IMR-90 (cell line): ENCODE results near the gene SPTLC1. TPM values are rescaled to one million over a fixed set of nuclear protein-coding genes. Genes with fewer than 3 reads are reported as not detected.

Source experiments
- ATAC-seq: fragments of 200-7000 bp; cut with Tn5 transposase; 2 replicates; pipeline ENCODE4 v1.9.1; 2020; ENCODE audit warnings: low read depth, mild to moderate bottlenecking, moderate library complexity
- BruUV-seq: library from RNA; stranded (reverse); fragments of 400-500 nt; replicated peaks from 2 replicates; lab custom pipeline; 2021; lab: Mats Ljungman, UMichigan
- CTCF ChIA-PET: fragments of 300-600 bp; formaldehyde crosslinking; extraction: SDS; loops from one replicate; lab custom pipeline; 2021; ENCODE audit warnings: antibody characterized with exemption; lab: Yijun Ruan, JAX
- POLR2A ChIA-PET: fragments of 300-600 bp; sonication (Branson Sonifier 250); formaldehyde crosslinking; loops from one replicate; lab custom pipeline; 2022; ENCODE audit warnings: antibody characterized with exemption; ENCODE audit not compliant: unreplicated experiment; lab: Charles Lee
- DNase-seq: peaks from one replicate; pipeline ENCODE4 v3.0.0; 2013
- H2AFZ ChIP-seq: replicated peaks from 2 replicates; pipeline ENCODE3; 2013; ENCODE audit warnings: low read length, mild to moderate bottlenecking; ENCODE audit not compliant: poor library complexity
- H2AK5ac ChIP-seq: 2 replicates; pipeline ENCODE4 v1.6.1; 2013; ENCODE audit warnings: low read depth, low read length, inconsistent platforms
- H2AK9ac ChIP-seq: replicated peaks from 2 replicates; pipeline ENCODE3; 2013; ENCODE audit warnings: mild to moderate bottlenecking, low read depth, low read length, moderate library complexity; ENCODE audit not compliant: poor library complexity
- H2BK120ac ChIP-seq: 2 replicates; pipeline ENCODE4 v1.6.1; 2013; ENCODE audit warnings: low read depth, low read length, inconsistent platforms
- H2BK15ac ChIP-seq: 3 replicates; pipeline ENCODE4 v1.6.1; 2013; ENCODE audit warnings: low read depth, low read length, inconsistent platforms
- H2BK20ac ChIP-seq: 2 replicates; pipeline ENCODE4 v1.6.1; 2013; ENCODE audit warnings: low read depth, mild to moderate bottlenecking, inconsistent platforms, low read length, moderate library complexity
- H2BK5ac ChIP-seq: 2 replicates; pipeline ENCODE4 v1.6.1; 2013; ENCODE audit warnings: mild to moderate bottlenecking, low read depth, low read length, inconsistent platforms; ENCODE audit not compliant: poor library complexity, severe bottlenecking
- H3K14ac ChIP-seq: replicated peaks from 2 replicates; pipeline ENCODE4 v1.6.1; 2013; ENCODE audit warnings: low read depth, low read length, inconsistent platforms
- H3K18ac ChIP-seq: 2 replicates; pipeline ENCODE4 v1.6.1; 2013; ENCODE audit warnings: low read depth, low read length, control low read depth
- H3K23ac ChIP-seq: 2 replicates; pipeline ENCODE4 v1.6.1; 2013; ENCODE audit warnings: low read depth, low read length, inconsistent platforms
- H3K27ac ChIP-seq: 2 replicates; pipeline ENCODE4 v1.5.1; 2013; ENCODE audit warnings: mild to moderate bottlenecking, control low read depth, low read length; ENCODE audit not compliant: insufficient read depth
- H3K27me3 ChIP-seq: 2 replicates; pipeline ENCODE4 v1.6.1; 2013; ENCODE audit warnings: low read length; ENCODE audit not compliant: control insufficient read depth, insufficient read depth
- H3K36me3 ChIP-seq: 2 replicates; pipeline ENCODE4 v1.6.1; 2013; ENCODE audit warnings: low read length, mixed read lengths; ENCODE audit not compliant: control insufficient read depth, insufficient read depth
- H3K4ac ChIP-seq: 2 replicates; pipeline ENCODE4 v1.6.1; 2013; ENCODE audit warnings: low read depth, low read length, inconsistent platforms
- H3K4me1 ChIP-seq: 2 replicates; pipeline ENCODE4 v1.6.1; 2013; ENCODE audit warnings: low read length, mixed read lengths; ENCODE audit not compliant: control insufficient read depth, insufficient read depth
- H3K4me2 ChIP-seq: 2 replicates; pipeline ENCODE4 v1.6.1; 2013; ENCODE audit warnings: low read depth, mild to moderate bottlenecking, control low read depth, low read length, moderate library complexity
- H3K4me3 ChIP-seq: 2 replicates; pipeline ENCODE4 v1.5.1; 2013; ENCODE audit warnings: low read depth, mild to moderate bottlenecking, control low read depth, low read length, moderate library complexity; ENCODE audit not compliant: insufficient read depth
- H3K56ac ChIP-seq: 2 replicates; pipeline ENCODE4 v1.6.1; 2013; ENCODE audit warnings: low read length, inconsistent platforms; ENCODE audit not compliant: insufficient read depth; ENCODE audit errors: extremely low read depth
- H3K79me1 ChIP-seq, 2 experiments: 2 replicates each; pipeline ENCODE4 v1.6.1; 2013; ENCODE audit warnings: low read length in 2 of 2, inconsistent platforms in 1 of 2, low read depth in 1 of 2
- H3K9ac ChIP-seq: 2 replicates; pipeline ENCODE4 v1.6.1; 2013; ENCODE audit warnings: low read depth, low read length, control low read depth
- H3K9me1 ChIP-seq: 2 replicates; pipeline ENCODE4 v1.6.1; 2013; ENCODE audit warnings: low read length, inconsistent platforms; ENCODE audit not compliant: insufficient read depth
- H3K9me3 ChIP-seq: 2 replicates; pipeline ENCODE4 v1.6.1; 2013; ENCODE audit warnings: low read length; ENCODE audit not compliant: control insufficient read depth, insufficient read depth
- H4K20me1 ChIP-seq: 2 replicates; pipeline ENCODE4 v1.6.1; 2013; ENCODE audit warnings: low read length, inconsistent platforms; ENCODE audit not compliant: insufficient read depth
- H4K5ac ChIP-seq: 2 replicates; pipeline ENCODE4 v1.6.1; 2013; ENCODE audit warnings: mild to moderate bottlenecking, low read depth, low read length, control low read depth
- H4K8ac ChIP-seq, 2 experiments: 2 replicates each; pipeline ENCODE4 v1.6.1; 2013; ENCODE audit warnings: low read depth in 2 of 2, low read length in 2 of 2, control low read depth in 1 of 2, inconsistent platforms in 1 of 2
- H4K91ac ChIP-seq: 2 replicates; pipeline ENCODE4 v1.6.1; 2013; ENCODE audit warnings: low read depth, low read length, inconsistent platforms; ENCODE audit not compliant: insufficient read depth
- FOS ChIP-seq: fragments of 150-350 bp; IDR thresholded peaks from 2 replicates; pipeline ENCODE4 v1.6.1; 2016; ENCODE audit warnings: low read depth, low read length
- MAFK ChIP-seq: IDR thresholded peaks from 2 replicates; pipeline ENCODE4 v1.6.1; 2012; ENCODE audit warnings: low read depth, low read length, improper control_type of control experiment
- MAZ ChIP-seq: IDR thresholded peaks from 2 replicates; pipeline ENCODE4 v1.6.1; 2012; ENCODE audit warnings: low read depth, mild to moderate bottlenecking, low read length, improper control_type of control experiment, moderate library complexity, borderline replicate concordance
- POLR2A ChIP-seq: IDR thresholded peaks from 2 replicates; pipeline ENCODE4 v1.6.1; 2012; ENCODE audit warnings: mild to moderate bottlenecking, low read depth, low read length
- USF2 ChIP-seq: fragments of 150-350 bp; IDR thresholded peaks from 2 replicates; pipeline ENCODE4 v1.6.1; 2017; ENCODE audit warnings: mild to moderate bottlenecking, antibody characterized with exemption, low read length, low read depth
- WGBS, 2 experiments: methylation state at CpG; one replicate each; pipeline versions ENCODE4 v1.1.5 to v1.1.7; 2013; ENCODE audit warnings: missing lambda C conversion rate in 2 of 2; ENCODE audit not compliant: insufficient read length in 1 of 2; ENCODE audit errors: extremely low coverage in 2 of 2; 5-methylcytosine and 5-hydroxymethylcytosine counted together
- dilution Hi-C: fragments of 300-500 bp; cut with HindIII; formaldehyde crosslinking; loops from one replicate; pipeline ENCODE4 v1.14.3; 2018; ENCODE audit warnings: low sequenced_read_pairs; ENCODE audit not compliant: unreplicated experiment
- in situ Hi-C: fragments of 300-500 bp; cut with MboI; formaldehyde crosslinking; loops from 3 replicates; pipeline ENCODE4 v1.14.3; 2019; ENCODE audit warnings: low sequenced_read_pairs, inconsistent platforms, mixed read lengths
- intact Hi-C: fragments of 100-400 bp; cut with micrococcal nuclease; formaldehyde crosslinking; loops from 2 replicates; pipeline ENCODE4 v1.10.0; 2022
- polyA plus RNA-seq, 3 experiments: library from polyadenylated mRNA; depleted of rRNA; stranded (reverse); fragments of >200 nt; gene quantifications; 2 replicates each; pipeline ENCODE4 v1.2.3, GENCODE V29; 2012; ENCODE audit warnings: low replicate concordance in 1 of 3
- total RNA-seq: library from RNA; depleted of rRNA; stranded (reverse); fragments of >200 nt; gene quantifications from 2 replicates; pipeline ENCODE4 v1.2.3, GENCODE V29; 2012
- TF ChIP-seq, protein P1 (sequence below): conservative IDR thresholded peaks from 2 replicates; pipeline ENCODE4 v1.5.1; 2012; ENCODE audit warnings: mild to moderate bottlenecking, low read depth, low read length, improper control_type of control experiment
- TF ChIP-seq, protein P2 (sequence below): fragments of 150-350 bp; IDR thresholded peaks from 2 replicates; pipeline ENCODE4 v1.6.1; 2016; ENCODE audit warnings: low read depth, mild to moderate bottlenecking, low read length, moderate library complexity, borderline replicate concordance

SPTLC1 gene
- total and polyA plus RNA-seq, 2 of the 4 experiments (the other 2 are of a cell fraction): 65.7 to 92.7 TPM

- Histone ChIP-seq H3K27me3 (no peaks in the 10 kb centered on the region), H3K4me1 (peaks cover 25% of the 10 kb centered on the region), H3K18ac (peak overlapping the region; percentile 96), H3K79me1 (peaks cover 0 to 30% of the 10 kb centered on the region in 2 experiments; a peak in 2 of 4 replicates), H2AK9ac (no peak overlapping the region), H4K20me1 (peaks cover 9% of the 10 kb centered on the region; the same call in 1 of the 2 replicates), H2AK5ac (peak overlapping the region; percentile 92), H3K9me3 (peaks cover under 1% of the 10 kb centered on the region; the same call in 1 of the 2 replicates), H3K9ac (peak overlapping the region; percentile 70), H3K36me3 (peaks cover 31% of the 10 kb centered on the region), H3K4ac (peak overlapping the region; percentile 94), H2AFZ (no peak overlapping the region), H3K56ac (peak overlapping the region; percentile 37), H3K4me2 (peak overlapping the region; percentile 11), H4K91ac (peak overlapping the region; percentile 79), H2BK15ac (peak overlapping the region; percentile 35; the same call in 2 of the 3 replicates), H4K8ac (peak overlapping the region; percentile 34 to 77; a peak in 3 of 4 replicates), H3K4me3 (no peak overlapping the region), H3K23ac (peak overlapping the region; percentile 11), H2BK20ac (peak overlapping the region; percentile 82; the same call in 1 of the 2 replicates), H3K9me1 (peaks cover 35% of the 10 kb centered on the region), H2BK5ac (peak overlapping the region; percentile 80), H4K5ac (peak overlapping the region; percentile 94), H2BK120ac (peak overlapping the region; percentile 91), H3K14ac (peak overlapping the region; percentile 72), H3K27ac (peak overlapping the region; percentile 99)
- ChIA-PET CTCF (interaction anchor here (1.0 to 1.2 kb wide), 2 partner anchors 81 to 82 kb away, joined by 3 read pairs; no protein-coding TSS in a partner anchor), POLR2A (no interaction called here)
- TF ChIP-seq MAZ (no peak), FOS (no peak), USF2 (no peak), MAFK (no peak), POLR2A (no peak)
- TF ChIP-seq, protein P1, sequence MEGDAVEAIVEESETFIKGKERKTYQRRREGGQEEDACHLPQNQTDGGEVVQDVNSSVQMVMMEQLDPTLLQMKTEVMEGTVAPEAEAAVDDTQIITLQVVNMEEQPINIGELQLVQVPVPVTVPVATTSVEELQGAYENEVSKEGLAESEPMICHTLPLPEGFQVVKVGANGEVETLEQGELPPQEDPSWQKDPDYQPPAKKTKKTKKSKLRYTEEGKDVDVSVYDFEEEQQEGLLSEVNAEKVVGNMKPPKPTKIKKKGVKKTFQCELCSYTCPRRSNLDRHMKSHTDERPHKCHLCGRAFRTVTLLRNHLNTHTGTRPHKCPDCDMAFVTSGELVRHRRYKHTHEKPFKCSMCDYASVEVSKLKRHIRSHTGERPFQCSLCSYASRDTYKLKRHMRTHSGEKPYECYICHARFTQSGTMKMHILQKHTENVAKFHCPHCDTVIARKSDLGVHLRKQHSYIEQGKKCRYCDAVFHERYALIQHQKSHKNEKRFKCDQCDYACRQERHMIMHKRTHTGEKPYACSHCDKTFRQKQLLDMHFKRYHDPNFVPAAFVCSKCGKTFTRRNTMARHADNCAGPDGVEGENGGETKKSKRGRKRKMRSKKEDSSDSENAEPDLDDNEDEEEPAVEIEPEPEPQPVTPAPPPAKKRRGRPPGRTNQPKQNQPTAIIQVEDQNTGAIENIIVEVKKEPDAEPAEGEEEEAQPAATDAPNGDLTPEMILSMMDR: no peak
- TF ChIP-seq, protein P2, sequence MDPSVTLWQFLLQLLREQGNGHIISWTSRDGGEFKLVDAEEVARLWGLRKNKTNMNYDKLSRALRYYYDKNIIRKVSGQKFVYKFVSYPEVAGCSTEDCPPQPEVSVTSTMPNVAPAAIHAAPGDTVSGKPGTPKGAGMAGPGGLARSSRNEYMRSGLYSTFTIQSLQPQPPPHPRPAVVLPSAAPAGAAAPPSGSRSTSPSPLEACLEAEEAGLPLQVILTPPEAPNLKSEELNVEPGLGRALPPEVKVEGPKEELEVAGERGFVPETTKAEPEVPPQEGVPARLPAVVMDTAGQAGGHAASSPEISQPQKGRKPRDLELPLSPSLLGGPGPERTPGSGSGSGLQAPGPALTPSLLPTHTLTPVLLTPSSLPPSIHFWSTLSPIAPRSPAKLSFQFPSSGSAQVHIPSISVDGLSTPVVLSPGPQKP: no peak
- intact Hi-C loops: loop anchor here (10.0 kb wide), 1 partner anchor 262 kb away; no protein-coding TSS in a partner anchor
- dilution Hi-C loops: no loop called here
- no peak for DNase-seq
- BruUV-seq: no TSS peak
- no CpG with 5 or more reads among the region's 5 CpGs for WGBS, 2 experiments
- no peak for ATAC-seq
- in situ Hi-C loops: no loop called here
Observed at GRCh38 chr9:92036411-92036746, 78.8 kb downstream of the SPTLC1 start.
